Choroid plexus epithelial cell (primary cell): ENCODE results near the gene EXTL1.
A peak's percentile ranks its signal among the peaks of the same experiment; 100 is the strongest.

Source experiments
- DNase-seq: peaks from one replicate; pipeline ENCODE4 v3.0.0-alpha.2; 2010; ENCODE audit warnings: low read depth
- H3K4me3 ChIP-seq: 2 replicates; pipeline ENCODE4 v1.5.1; 2011; ENCODE audit warnings: low read depth, mild to moderate bottlenecking, control low read depth, low read length, moderate library complexity
- CTCF ChIP-seq: conservative IDR thresholded peaks from 2 replicates; pipeline ENCODE4 v1.5.1; 2011; ENCODE audit warnings: low read depth, mild to moderate bottlenecking, control low read depth, inconsistent platforms, low read length, moderate library complexity

EXTL1 gene

GRCh38 chr1:26019641-26020315 is 1.8 kb upstream of the EXTL1 start:
- no peak for TF ChIP-seq CTCF
- peak; percentile 39 for DNase-seq
- no peak overlapping the region for H3K4me3 ChIP-seq

DNA sequence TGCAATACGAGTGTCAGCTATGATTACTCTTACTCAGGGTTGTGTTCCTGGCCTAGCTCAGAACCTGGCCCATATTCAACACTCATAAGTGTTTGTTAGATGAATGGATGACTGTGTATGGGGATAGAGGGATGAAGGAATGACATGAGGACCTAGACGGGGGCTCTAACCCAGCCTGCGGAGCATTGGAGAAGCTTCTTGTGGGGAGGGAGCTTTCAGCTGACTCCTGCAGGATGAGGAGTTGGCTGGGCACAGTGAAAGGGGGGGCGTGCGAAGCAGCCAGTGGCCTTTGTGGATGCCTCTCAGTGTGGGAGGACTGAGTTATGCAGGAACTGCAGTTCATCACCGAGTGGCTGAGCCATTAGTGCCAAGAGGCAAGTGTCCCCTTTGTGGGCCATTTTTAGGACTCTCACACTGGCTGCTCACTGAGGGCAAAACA is 1.2 kb upstream of the EXTL1 start:
- DNase-seq = peak; percentile 55
- H3K4me3 ChIP-seq = no peak overlapping the region
- no peak for TF ChIP-seq CTCF

DNA sequence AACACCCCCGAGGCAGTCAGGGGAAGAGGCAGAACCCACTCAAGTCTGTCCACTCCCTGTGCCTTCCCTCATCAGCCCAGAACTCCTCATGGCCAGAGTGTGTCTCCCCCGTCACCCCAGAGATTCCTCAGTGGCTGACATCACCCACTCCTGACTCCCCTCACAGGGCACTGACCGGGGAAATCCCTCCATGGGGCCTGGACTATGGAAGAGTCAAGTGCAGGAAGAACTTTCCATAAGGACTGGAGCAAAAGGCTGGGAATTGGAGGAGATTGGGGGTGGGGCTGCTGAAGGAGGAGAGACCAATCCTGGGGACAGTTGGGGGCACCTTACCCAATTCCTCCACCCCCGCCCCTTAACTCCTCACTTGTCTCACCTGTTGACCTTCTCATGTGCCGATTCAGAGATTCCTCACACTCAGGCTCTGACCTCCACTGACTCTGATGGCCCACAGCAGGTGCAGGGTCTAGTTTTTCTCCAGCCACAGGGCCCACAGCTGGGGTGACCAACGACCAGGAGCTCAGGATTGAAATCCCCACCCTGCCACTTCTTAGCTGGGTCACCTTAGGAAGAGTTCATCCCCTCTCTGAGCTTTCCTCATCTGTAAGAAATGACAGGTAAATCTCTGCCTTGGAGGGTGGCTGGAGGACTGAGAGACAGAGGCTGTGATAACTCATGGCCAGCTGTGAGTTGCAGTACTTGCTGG is 481 bp upstream of the EXTL1 start:
- DNase-seq = no peak
- no peak overlapping the region for H3K4me3 ChIP-seq
- TF ChIP-seq CTCF = no peak

DNA sequence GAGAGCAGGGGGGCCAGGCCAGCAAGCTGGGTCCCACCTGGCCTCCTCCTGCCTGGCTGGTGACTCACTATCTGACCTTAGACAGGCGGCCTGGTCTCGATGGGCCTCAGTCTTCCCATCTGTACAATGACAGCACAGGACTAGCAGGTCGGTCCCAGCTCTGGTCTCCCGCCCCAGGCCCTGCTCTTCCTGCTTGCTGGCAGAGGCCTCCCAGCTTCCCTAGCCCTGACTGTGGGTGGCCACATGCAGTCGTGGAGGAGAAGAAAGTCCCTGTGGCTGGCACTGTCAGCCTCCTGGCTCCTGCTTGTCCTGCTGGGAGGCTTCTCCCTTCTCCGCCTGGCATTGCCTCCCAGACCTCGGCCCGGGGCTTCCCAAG is 817 bp downstream of the EXTL1 start:
- no peak for TF ChIP-seq CTCF
- DNase-seq = no peak
- no peak overlapping the region for H3K4me3 ChIP-seq

GRCh38 chr1:26023009-26023408 is 1.4 kb downstream of the EXTL1 start:
- no peak for TF ChIP-seq CTCF
- no peak overlapping the region for H3K4me3 ChIP-seq
- no peak for DNase-seq

GRCh38 chr1:26023826-26024225 is 2.3 kb downstream of the EXTL1 start:
- no peak for DNase-seq
- TF ChIP-seq CTCF = no peak
- no peak overlapping the region for H3K4me3 ChIP-seq

DNA sequence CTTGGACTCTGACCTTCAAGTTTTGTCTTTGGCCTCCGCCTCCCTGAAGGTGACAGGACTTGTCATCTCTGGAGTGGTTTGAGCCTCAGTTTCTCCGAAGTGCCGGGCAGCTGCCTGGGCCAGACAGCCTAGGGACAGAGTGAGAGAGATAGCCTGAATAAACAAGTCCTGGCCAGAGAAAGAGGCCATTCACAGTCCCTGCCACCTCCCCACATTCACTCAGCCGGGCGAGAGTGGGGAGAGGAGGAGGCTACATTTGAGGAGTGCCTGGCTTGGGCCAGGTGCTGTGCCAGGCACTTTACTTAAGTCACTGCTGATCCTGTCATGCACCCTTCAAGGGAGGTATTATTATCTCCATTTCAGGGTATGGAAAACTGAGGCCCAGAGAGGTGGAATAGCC is 3.5 kb downstream of the EXTL1 start:
- no peak for TF ChIP-seq CTCF
- no peak overlapping the region for H3K4me3 ChIP-seq
- no peak for DNase-seq
